Breast epithelium (tissue), 4 donors: ENCODE results near the gene CRYZ. TPM values are rescaled to one million over a fixed set of nuclear protein-coding genes. Genes with fewer than 3 reads are reported as not detected.

Source experiments
- DNase-seq, 2 donors: peaks; one replicate each; pipeline ENCODE4 v3.0.0-alpha.2; 2019; ENCODE audit warnings: low spot score in 2 of 2
- H3K27ac ChIP-seq, 2 donors: fragments of 200-600 bp; sonication (generic) in 1 of 2; one replicate each; pipeline ENCODE4 v1.5.1; 2016 to 2019; ENCODE audit warnings: mild to moderate bottlenecking in 1 of 2
- H3K27me3 ChIP-seq, 2 donors: fragments of 200-600 bp; sonication (generic) in 1 of 2; one replicate each; pipeline versions ENCODE4 v1.5.1 to v1.6.0; 2017 to 2019; ENCODE audit warnings: control low read depth in 1 of 2, mild to moderate bottlenecking in 1 of 2
- H3K36me3 ChIP-seq: fragments of 200-600 bp; one replicate; pipeline ENCODE4 v1.5.1; 2019
- H3K4me1 ChIP-seq, 2 donors: fragments of 200-600 bp; sonication (generic); one replicate each; pipeline ENCODE4 v1.5.1; 2016 to 2019; ENCODE audit warnings: control low read depth in 1 of 2
- H3K4me3 ChIP-seq, 3 donors: fragments of 200-600 bp; sonication (generic); 1 replicate in 2 of 3; 2 replicates in 1 of 3; pipeline ENCODE4 v1.5.1; 2016 to 2019; ENCODE audit warnings: mild to moderate bottlenecking in 3 of 3, moderate library complexity in 2 of 3
- H3K9me3 ChIP-seq, 2 donors: fragments of 200-600 bp; sonication (generic) in 1 of 2; one replicate each; pipeline ENCODE4 v1.5.1; 2016 to 2019; ENCODE audit warnings: control low read depth in 1 of 2
- POLR2A ChIP-seq: fragments of 450-650 bp; IDR thresholded peaks from one replicate; pipeline ENCODE4 v1.6.1; 2016; ENCODE audit warnings: antibody characterized with exemption, mild to moderate bottlenecking, moderate library complexity
- POLR2AphosphoS5 ChIP-seq, 3 donors: sonication (generic); formaldehyde crosslinking; IDR thresholded peaks; one replicate each; pipeline ENCODE4 v1.6.1; 2017; ENCODE audit warnings: antibody characterized with exemption in 3 of 3
- intact Hi-C: fragments of 100-400 bp; cut with DNase I; formaldehyde crosslinking; loops from one replicate; pipeline ENCODE4 v1.15.1; 2023; ENCODE audit warnings: low total_unique reads
- total RNA-seq, 3 donors: library from RNA; depleted of rRNA; stranded (reverse); fragments of >200 nt; gene quantifications; one replicate each; pipeline ENCODE4 v1.1.0, GENCODE V29; 2016
- TF ChIP-seq, protein P1 (sequence below), 3 donors: fragments of 450-650 bp; IDR thresholded peaks; one replicate each; pipeline ENCODE4 v1.5.1; 2016 to 2017; ENCODE audit warnings: antibody characterized with exemption in 3 of 3, mild to moderate bottlenecking in 3 of 3, moderate library complexity in 3 of 3

The CRYZ gene
- total RNA-seq, 3 donors from 2014 or later: 17.8 to 40.1 (median 38.0) TPM

DNA sequence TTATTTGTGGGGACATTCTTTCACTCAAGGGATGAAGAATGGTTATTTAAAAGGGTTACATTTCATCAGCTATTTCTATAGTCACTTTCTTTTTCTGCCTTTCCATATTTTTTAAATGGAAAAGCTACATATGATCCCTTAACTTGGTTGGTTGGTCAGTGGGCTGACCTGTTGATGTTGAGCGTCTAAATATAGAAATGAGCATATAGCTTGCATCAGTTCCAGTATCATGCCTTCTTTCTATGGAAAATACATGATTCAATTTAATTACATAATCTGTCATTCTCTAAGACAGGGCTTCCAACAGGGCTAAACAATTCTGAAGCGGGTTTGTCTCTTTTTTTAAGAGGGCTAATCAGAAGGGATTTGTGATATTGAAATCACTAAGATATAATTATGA, 40.7 kb upstream of the CRYZ start:
- H3K36me3 ChIP-seq: no peaks in the 10 kb centered on the region
- no peak overlapping the region for H3K4me3 ChIP-seq
- intact Hi-C loops: no loop called here
- no peak overlapping the region for H3K27ac ChIP-seq
- peaks cover 0 to 12% of the 10 kb centered on the region in 2 donors for H3K27me3 ChIP-seq
- no peaks in the 10 kb centered on the region for H3K4me1 ChIP-seq
- TF ChIP-seq, protein P1, sequence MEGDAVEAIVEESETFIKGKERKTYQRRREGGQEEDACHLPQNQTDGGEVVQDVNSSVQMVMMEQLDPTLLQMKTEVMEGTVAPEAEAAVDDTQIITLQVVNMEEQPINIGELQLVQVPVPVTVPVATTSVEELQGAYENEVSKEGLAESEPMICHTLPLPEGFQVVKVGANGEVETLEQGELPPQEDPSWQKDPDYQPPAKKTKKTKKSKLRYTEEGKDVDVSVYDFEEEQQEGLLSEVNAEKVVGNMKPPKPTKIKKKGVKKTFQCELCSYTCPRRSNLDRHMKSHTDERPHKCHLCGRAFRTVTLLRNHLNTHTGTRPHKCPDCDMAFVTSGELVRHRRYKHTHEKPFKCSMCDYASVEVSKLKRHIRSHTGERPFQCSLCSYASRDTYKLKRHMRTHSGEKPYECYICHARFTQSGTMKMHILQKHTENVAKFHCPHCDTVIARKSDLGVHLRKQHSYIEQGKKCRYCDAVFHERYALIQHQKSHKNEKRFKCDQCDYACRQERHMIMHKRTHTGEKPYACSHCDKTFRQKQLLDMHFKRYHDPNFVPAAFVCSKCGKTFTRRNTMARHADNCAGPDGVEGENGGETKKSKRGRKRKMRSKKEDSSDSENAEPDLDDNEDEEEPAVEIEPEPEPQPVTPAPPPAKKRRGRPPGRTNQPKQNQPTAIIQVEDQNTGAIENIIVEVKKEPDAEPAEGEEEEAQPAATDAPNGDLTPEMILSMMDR (IDR thresholded peaks at IDR 0.05): no peak
- TF ChIP-seq POLR2A (no peak), POLR2AphosphoS5 (IDR thresholded peaks at IDR 0.05) (no peak)
- no peaks in the 10 kb centered on the region for H3K9me3 ChIP-seq
- DNase-seq: no peak

DNA sequence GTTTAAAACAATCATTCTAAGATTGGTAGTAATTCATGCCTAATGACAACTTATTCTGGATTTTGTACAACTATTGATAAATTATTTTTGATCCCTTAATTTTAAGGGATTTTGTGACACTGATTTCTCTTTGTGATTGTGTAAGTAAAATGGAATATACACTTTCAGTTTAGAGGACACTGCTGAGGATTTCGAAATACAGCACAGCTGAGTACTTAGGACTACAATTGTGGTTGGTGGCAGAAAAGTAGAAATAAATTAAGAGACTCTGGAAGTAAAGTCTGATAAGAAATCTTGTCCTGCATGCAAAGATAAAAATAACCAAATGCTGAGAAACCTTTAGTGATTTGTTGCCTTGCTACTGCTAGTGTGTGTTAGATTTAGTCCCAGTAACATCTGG, 40.1 kb upstream of the CRYZ start:
- H3K36me3 ChIP-seq: no peaks in the 10 kb centered on the region
- no peaks in the 10 kb centered on the region for H3K4me1 ChIP-seq
- TF ChIP-seq, protein P1 (IDR thresholded peaks at IDR 0.05): no peak
- no peak for TF ChIP-seq POLR2AphosphoS5 (IDR thresholded peaks at IDR 0.05)
- no peak for TF ChIP-seq POLR2A
- peaks cover 0 to 12% of the 10 kb centered on the region in 2 donors for H3K27me3 ChIP-seq
- no peaks in the 10 kb centered on the region for H3K9me3 ChIP-seq
- intact Hi-C loops: no loop called here
- H3K4me3 ChIP-seq: no peak overlapping the region
- H3K27ac ChIP-seq: no peak overlapping the region
- no peak for DNase-seq

DNA sequence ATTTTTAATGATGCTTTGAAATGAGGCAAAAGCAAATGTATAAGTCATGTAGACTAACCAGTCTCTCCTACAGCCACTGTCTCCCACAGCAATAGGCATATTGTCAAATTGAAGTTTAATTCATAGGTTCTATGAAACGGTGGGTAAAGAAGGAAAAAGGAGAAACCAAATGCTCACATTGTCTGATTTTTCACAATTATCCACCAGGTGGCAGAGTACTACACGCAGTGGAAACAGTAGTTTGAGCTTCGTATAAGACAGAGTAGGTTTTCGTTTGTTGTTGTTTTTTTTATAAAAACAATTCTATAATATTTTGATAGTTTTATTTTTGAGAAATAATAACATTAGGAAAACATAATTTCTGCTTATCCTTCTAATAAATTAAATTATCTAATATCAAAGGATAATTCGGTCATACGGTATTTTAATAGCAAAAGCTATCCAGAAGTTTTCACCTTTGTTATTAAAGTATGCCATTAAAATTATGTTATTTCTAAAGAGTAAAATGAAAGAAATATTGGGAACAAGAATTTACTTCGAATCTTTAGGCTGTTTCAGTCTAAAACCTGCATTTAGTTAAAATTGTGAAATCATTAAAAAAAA, 39.2 kb upstream of the CRYZ start:
- DNase-seq: no peak
- no peak for TF ChIP-seq POLR2A
- TF ChIP-seq POLR2AphosphoS5 (IDR thresholded peaks at IDR 0.05): no peak
- TF ChIP-seq, protein P1 (IDR thresholded peaks at IDR 0.05): peak in 2 of 3 donors; percentile 32 to 61
- H3K27ac ChIP-seq: no peak overlapping the region
- H3K36me3 ChIP-seq: no peaks in the 10 kb centered on the region
- H3K9me3 ChIP-seq: no peaks in the 10 kb centered on the region
- intact Hi-C loops: no loop called here
- H3K27me3 ChIP-seq: peaks cover 0 to 12% of the 10 kb centered on the region in 2 donors
- H3K4me3 ChIP-seq: no peak overlapping the region
- no peaks in the 10 kb centered on the region for H3K4me1 ChIP-seq

DNA sequence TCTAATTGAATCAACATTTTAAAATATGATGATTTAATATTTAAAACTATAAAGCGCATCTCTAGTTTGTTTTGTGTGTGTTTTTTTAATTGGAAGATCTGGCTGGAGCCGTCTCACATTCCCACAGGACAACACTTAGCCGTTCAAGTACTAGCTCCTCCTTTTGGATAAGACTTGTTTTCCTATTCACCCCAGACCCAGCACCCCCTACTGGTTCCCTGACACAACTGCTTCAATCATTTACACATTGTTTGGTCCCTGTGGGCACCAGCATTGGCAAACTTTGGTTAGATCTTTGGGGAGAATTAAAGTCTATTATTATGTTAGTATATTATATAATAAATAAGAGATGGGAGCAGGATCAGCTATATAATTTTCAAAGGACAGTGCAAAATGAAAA, 34.6 kb upstream of the CRYZ start:
- Histone ChIP-seq H3K4me1 (no peaks in the 10 kb centered on the region), H3K36me3 (peaks cover 4% of the 10 kb centered on the region), H3K9me3 (no peaks in the 10 kb centered on the region), H3K4me3 (no peak overlapping the region), H3K27me3 (no peaks in the 10 kb centered on the region), H3K27ac (no peak overlapping the region)
- intact Hi-C loops: no loop called here
- no peak for TF ChIP-seq POLR2AphosphoS5 (IDR thresholded peaks at IDR 0.05)
- TF ChIP-seq, protein P1 (IDR thresholded peaks at IDR 0.05): no peak
- TF ChIP-seq POLR2A: no peak
- DNase-seq: no peak

DNA sequence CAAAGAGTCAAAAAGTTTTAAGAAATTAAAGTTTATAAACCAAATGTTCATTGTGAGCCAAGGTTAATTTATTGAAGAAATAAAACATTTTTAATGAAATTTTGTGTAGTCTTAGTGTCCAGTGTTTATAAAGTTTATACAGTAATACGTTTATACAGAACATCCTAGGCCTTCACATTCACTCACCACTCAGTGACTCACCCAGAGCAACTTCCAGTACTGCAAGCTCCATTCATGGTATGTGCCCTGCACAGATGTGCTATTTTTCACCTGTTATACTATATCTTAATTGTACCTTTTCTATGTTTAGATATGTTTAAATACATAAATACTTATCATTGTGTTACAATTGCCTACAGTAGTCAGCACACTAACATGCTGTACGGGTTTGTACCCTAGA, 33.7 kb upstream of the CRYZ start:
- H3K9me3 ChIP-seq: no peaks in the 10 kb centered on the region
- H3K27me3 ChIP-seq: no peaks in the 10 kb centered on the region
- no peak for DNase-seq
- intact Hi-C loops: no loop called here
- H3K27ac ChIP-seq: no peak overlapping the region
- no peak overlapping the region for H3K4me3 ChIP-seq
- peaks cover 4% of the 10 kb centered on the region for H3K36me3 ChIP-seq
- TF ChIP-seq POLR2A (no peak), POLR2AphosphoS5 (IDR thresholded peaks at IDR 0.05) (no peak)
- TF ChIP-seq, protein P1 (IDR thresholded peaks at IDR 0.05): no peak
- H3K4me1 ChIP-seq: no peaks in the 10 kb centered on the region
